SKM-1 (cell line): ENCODE results near the gene LRRC63.

ENCODE experiments used
- DNase-seq: peaks from one replicate; lab custom pipeline; 2025; ENCODE audit not compliant: unreplicated experiment; lab: John Stamatoyannopoulos, UW

LRRC63 gene

DNA sequence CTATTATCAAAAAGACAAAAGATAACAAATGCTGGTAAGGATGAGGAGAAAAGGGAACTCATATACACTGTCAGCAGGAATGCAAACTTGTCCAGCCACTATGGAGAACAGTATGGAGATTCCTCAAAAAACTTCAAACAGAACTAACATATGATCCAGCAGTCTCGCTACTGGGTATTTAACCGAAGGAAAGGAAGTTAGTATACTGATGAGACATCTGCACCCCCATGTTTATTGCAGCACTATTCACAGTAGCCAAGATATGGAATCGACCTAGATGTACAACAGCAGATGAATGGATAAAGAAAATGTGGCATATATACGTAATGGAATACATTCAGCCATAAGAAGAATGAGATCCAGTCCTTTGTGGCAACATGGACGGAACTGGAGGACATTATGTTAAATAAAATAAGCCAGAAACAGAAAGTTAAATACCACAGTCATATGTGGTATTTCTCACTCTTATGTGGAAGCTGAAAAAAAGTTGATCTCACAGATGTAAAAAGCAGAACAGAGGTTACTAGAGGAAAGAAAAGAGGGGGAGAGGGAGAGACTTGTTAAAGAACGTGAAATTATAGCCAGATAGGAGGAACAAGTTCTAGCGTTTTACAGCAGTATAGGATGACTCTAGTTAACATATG lies 92.1 kb downstream of the LRRC63 start:
- DNase-seq, result no peak

DNA sequence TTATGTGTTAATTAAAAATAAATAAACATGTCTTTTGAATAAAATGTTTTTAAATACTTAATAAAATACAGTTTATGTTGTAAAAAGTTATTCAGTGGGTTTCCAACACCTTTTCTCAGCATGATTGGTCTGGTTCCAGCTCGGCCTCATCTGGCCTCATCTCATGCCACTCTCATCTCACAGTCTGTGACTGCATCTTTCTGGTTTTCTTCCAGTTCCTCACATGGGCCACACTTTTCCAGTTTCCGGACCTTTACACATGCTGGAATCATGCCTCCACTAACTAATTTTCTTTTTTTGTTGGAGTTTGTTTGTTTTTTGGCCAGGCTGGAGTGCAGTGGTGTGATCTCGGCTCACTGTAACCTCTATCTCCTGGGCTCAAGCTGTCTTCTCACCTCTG lies 92.8 kb downstream of the LRRC63 start:
- no peak for DNase-seq

DNA sequence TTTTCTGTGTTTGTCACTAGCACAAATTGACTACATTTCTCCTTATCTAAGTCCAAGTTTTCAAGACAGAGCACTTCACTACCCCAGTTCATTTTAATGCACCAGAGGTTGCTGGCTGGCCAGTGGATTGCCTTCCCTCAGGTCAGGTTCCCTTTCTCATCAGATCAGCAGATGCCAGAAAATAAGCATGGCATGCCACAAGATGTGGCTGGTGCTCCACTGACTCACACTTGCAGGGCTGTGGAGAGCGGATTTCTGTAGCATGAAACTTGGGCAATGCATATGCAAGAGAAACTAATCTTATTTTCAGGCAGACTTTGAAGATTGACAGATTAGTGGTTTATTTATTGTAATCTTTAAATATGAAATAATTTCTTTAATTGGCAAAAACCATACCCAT lies 95.8 kb downstream of the LRRC63 start:
- DNase-seq, result no peak

DNA sequence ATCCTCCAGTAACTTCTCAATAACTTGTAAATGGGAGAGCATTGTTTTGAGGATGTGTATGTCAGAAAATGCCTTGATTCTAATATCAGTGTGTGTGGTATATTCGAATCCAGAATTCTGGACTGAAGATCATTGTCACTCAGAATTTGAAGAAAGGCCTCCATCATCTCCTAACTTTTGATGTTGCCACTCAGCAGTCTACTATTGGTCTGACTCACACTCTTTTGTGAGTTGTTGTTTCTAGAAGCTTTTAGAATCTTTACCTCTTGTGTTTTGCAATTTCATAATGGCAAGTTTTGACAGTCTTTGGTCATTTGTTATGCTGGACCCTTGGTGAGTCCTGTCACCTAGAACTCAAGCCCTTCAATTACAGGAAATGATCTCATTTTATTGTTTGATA lies 98.3 kb downstream of the LRRC63 start:
- DNase-seq, result no peak

DNA sequence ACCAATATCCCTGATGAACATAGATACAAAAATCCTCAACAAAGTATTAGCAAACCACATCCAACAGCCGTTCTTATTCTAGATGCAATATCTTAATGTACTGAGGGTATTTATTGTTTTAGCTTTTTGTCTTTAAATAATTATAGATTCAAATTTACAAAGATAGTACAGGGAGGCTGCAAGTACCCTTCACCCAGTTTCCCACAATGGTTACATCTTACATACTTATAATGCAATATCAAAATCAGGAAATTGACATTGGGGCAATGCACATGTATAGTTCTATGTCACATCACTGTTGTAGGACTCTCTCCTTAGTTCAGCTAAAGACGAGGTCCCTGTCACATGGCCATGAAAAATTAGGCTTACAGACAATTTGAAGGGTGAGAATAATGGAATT lies 99.5 kb downstream of the LRRC63 start:
- DNase-seq, result no peak

DNA sequence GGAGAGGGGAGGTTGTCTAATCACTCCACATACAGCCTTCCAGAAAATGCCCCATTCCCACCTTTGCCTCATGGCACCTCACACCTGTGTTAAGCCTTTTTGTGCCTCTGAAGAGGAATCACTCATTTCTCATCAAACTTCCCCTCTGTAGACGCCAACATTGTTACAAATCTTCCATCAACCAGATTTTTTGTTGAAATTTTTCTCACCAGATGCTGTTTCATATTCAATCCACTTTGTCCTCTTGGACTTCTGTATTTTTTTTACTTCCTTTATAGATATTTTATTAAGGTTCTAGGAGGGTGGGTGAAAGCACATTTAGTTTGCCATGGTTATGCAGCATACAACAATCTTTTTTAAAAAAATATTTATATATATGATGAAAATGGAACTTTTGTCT lies 101.3 kb downstream of the LRRC63 start:
- DNase-seq, result no peak

DNA sequence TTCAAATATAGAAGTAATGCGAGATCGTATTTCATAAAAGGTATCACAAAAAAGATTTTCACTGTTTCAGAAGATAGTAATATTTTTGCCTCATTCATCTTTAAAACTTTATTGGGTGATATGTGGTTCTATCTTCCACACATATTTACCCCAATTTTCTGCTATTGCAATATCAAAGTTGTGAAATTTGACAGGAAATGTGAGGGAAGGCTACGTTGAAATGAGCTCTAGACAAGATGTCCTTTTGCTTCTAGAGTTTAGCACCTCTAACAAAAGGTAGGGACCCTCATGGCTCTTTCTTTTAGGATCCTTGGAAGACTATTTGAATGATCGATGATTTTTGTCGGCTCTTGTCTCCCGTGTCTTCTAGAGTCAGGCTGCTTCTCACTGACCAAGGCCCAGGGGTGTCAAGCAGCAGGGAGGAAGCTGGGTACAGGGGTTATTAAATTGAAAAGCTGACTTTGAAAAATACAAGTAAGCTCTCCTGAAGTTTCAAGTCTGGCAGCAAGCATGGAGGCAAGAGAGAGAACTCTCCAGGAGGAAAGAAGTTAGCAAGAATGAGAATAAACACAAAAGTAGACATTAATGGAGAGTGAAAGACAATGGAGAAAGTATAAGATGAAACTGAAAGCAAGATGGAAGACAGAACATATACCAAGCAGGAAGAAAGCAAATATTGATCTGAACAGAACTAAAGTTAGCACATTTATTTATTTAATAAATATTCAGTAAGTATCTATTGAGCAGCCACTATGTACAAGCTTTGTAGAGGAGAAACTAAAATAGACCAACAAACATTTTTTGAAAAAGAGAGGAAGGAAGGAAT lies 101.9 kb downstream of the LRRC63 start:
- no peak for DNase-seq

DNA sequence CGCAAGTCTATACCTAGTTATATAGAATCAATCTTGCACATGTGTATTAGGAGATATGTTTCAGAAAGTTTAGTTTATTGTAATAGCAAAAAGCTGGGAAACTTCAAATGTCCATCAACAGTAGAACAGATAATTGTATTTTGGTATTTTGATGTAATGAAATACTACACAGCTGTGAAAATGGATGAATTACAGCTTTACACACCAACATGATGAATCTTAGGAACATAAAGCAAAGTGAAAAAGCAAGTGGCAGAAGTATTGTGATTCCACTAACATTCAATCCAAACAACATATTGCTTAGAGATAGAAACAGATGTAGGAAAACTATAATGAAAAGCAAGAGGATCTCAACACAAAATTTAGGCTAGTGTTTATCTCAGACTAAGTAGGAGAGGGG lies 102.9 kb downstream of the LRRC63 start:
- no peak for DNase-seq

DNA sequence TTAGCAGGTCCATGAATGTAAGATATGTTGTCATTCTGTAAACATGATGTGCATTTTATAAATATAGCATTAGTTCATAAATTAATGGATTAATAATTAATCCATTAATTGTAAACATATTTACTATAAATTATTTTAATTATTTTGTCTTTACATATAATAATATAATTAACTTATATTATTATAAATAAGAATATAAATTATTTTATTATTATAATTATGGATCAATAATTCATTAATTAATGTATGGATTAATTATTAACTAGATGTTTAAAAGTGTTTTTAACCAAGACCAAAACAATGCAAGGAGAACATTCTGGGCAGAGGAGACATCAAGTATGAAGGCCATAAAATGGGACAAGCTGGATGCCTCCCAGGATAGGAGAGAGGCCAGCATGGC lies 103.3 kb downstream of the LRRC63 start:
- no peak for DNase-seq

DNA sequence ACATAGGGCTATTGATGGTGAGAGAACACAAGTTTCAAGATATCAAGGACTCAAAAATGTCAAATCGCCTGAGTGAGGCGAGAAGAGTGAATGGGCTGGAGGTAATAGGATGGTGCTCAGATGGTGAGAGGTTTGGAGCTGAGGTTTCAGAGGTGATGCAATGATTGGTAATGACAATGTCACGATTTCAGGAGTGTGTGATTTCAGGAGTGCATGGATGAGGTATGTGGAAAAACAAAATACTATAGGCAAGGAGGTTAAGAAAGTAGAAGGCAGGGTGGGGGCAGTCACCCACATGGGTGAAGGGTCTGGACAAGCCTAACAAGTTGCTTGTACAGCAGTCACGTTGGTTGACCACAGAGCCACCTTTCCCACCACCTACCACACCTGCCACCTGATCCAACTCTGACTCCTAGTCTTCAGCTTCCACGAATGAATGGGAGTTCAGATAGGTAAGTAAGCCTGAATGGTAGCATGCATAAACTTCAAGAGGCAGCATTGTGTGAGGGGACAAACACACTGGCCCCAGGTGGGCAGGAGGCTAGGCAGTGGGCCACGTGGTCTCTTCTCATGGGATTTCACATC lies 103.9 kb downstream of the LRRC63 start:
- no peak for DNase-seq

DNA sequence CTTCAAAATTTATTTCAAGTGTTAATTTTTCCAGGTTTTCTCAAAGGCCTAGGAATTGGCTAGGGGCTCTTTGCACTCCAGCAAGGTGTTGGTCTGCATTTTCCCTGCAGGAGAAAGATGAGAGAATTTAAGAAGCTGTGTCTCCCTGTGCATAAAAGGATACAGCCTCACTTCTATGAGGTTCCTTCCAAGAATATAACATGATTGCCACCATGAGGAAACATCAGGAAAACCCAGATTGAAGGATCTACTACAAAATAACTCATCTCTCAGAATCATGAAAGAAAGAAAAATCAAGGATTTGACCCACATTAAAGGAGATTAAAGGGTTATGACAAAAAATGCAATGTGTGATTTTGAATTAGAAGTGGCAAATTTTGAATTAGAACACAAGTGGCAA lies 105.4 kb downstream of the LRRC63 start:
- no peak for DNase-seq

DNA sequence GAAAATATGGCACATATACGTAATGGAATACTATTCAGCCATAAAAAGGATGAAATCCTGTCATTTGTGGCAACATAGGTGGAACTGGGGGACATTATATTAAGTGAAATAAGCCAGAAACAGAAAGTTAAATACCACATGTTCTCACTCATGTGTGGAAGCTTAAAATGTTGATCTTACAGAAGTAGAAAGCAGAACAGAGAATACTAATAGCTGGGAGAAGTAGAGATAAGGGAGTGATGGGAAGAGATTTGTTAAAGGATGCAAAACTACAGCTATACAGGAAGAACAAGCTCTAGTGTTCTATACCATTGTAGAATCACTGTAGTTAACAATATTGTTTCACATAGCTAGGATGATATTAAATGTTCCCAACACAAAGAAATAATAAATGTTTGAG lies 107.3 kb downstream of the LRRC63 start:
- no peak for DNase-seq

DNA sequence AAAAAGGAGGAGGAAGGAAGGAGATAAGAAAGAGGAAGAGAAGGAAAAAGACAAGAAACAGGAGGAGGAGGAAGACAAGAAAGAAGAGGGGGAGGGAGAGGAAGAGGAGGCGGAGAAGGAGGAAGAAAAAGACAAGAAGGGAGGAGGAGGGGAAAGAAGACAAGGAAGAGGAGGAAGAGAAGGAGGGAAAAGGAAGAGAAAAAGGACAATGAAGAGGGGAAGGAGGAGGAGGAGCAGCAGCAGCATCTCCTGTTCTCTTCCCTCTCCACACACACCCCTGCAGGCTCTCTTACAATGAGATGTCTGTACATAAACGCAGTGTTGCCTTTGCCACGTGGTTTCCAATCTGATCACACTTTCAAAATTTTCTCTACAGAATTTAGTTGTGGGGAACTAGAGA lies 108.7 kb downstream of the LRRC63 start:
- no peak for DNase-seq

DNA sequence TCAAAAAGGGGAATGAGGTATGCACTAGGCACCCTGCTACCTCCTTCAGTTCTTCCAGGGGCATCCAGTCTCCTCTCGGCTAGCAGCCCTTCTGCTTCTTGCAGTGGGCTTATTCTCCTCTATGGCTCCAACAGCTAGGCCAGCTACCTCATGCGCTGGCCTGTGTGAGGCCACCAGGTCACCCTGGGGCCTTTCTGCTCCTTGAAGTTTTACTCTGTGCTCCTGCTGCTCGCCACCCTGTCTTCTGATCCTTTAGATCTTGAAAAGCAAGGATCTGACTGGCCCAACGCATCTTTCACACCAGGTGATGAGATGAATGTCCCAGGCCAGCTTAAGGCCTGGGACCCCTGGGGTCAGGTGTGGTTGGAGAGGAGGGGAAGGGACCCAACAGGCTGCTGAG lies 109.1 kb downstream of the LRRC63 start:
- DNase-seq, result no peak

DNA sequence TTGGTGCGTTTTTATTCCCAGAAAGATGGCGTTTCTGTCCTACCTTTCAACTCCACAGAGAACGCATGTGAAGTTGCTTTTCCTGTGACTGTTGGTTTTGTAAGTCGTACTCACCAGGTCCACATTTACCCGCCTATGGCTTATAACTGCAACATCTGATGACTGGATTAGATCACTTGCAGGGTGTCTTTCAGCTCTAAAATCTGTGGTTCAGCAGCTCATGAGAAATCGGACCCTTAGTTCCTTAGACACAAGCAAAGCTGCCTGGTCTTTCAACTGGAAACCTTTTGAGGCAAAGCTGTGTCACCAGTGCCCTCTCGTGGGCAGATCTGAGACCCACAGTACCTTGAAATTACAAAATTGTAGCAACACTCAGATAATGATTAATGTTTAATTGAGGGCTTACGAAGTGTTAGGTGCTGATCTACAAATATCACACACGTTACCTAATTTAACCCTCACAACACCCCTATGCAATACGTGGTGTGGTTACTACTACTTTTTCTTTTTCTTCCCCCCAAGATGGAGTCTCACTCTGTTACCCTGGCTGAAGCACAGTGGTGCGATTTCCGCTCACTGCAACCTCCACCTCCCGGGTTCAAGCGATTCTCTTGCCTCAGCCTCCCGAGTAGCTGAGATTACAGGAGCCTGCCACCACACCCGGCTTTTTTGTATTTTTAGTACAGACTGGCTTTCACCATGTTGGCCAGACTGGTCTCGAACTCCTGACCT lies 109.9 kb downstream of the LRRC63 start:
- DNase-seq, result peak; percentile 65

DNA sequence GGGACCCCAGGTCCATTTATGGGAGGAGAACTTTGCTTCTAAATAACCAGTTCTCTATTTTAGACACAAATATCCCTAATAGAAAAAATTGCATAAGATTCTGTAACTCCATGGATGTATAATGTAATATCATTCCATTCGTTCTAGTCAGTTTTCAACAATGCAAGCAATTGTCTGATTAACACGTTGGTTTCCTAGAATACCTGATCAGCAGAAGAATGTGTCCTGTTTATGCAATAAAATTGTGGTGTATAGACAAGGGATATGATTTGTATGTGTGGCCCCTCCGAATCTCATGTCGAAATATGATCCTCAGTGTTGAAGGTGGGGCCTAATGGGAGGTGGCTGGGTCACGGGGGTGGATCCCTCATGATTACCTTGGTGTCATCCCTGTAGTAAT lies 113.2 kb downstream of the LRRC63 start:
- DNase-seq, result no peak
